Endometrium (tissue), 2 donors: Measurements from ENCODE around the gene FBXL17.

Experiments
- FAIRE-seq: peaks from 2 replicates; lab custom pipeline; 2012; peaks lifted over from hg19 to GRCh38; lab: Jason Lieb, UNC
- donor health status: control.
- donor health status: control.

Gene FBXL17

GRCh38 chr5:107809201-107810034 lies 572.5 kb downstream of the FBXL17 start:
- no peak for FAIRE-seq
